ENCODE results near the gene EMX1. TPM values are rescaled to one million over a fixed set of nuclear protein-coding genes. Genes with fewer than 3 reads are reported as not detected.

Gene EMX1
- total RNA-seq, 1 donor from 2014 or later, result not detected

DNA sequence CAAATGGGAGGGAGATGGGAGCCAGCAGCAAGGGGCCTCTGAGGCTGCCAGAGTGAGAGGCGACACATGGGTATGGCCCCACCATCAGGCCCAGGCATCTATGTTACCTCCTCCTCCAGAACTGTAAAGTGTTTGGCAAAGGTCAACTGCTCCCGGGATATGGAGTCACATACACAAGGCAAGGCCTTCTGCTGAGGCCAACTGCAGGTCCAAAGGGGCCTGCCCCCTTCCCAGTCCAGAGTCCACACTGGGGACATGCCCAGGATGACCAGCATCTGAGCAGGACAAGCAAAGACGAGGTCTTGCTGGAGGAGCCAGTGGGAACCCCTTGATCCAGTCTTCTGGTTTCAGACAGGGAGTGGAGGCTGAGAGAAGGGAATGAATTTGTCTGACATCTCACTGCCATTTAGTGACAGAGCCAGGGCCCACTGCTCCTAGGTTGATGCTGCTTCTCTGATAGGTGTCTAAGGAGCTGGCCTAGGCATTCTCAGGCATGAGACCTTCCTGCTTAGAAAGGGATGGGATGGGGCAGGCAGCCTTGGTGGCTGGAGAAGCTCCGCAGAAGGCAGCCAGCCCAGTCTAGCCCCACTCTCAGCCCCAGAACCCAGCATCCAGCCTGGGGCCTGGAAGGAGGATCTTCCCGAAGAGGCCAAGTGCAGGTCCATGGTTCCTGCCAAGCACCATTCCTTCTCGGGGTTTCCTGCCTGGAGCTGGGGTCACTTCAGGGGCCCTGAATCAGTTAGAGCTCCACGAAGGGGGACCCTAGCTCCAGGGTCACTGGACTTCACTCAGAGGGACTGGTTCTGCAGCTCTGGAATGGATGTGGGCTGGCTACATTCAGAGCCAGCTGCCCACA, 26.4 kb downstream of the EMX1 start:
- Mint-ChIP-seq H3K36me3 (ENCODE audit: low read depth) (no peaks in the 10 kb centered on the region), H3K4me3 (ENCODE audit: low read depth) (no peak overlapping the region), H3K4me1 (ENCODE audit: low read depth) (no peaks in the 10 kb centered on the region), H3K27me3 (ENCODE audit: low read depth) (no peaks in the 10 kb centered on the region), H3K9me3 (no peaks in the 10 kb centered on the region), H3K27ac (no peak overlapping the region)
- no peak for DNase-seq (ENCODE audit: low spot score)
- intact Hi-C loops (cut with micrococcal nuclease), result no loop called here

DNA sequence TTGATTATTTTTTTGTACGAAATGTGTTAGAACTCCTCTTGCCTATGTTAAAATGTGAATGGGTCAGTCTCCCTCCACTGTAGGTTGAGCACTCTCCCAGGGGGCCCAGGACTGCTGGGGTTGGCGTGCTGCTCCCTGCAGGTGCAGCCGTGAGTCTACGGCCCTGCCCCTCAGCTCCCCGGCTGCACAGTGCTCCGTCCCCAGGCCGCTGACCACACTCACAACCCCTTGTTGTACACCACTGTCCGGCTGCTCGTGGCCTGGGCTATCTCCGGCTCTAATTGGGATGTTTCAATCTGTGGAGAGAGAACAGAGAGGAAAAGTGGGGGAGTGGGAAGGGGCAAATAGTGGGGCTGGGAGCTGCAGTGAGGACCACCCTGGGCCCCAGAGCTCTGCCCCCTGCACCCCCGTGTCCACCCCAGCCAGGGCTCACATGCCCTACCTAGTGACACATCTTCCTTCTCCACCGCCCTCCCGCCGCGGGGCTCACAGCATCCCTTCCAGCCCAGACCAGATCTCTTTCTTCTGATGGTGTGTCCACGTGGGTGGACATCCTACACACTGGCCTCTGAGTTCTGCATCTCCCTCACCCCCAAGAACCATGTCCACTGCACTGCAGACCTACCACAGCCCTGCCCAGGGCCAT, 27.6 kb downstream of the EMX1 start:
- no peak for DNase-seq (ENCODE audit: low spot score)
- no peaks in the 10 kb centered on the region for H3K9me3 Mint-ChIP-seq
- no peak overlapping the region for H3K27ac Mint-ChIP-seq
- H3K27me3 Mint-ChIP-seq (ENCODE audit: low read depth), result no peaks in the 10 kb centered on the region
- H3K4me1 Mint-ChIP-seq (ENCODE audit: low read depth), result no peaks in the 10 kb centered on the region
- no peak overlapping the region for H3K4me3 Mint-ChIP-seq (ENCODE audit: low read depth)
- intact Hi-C loops (cut with micrococcal nuclease), result no loop called here
- no peaks in the 10 kb centered on the region for H3K36me3 Mint-ChIP-seq (ENCODE audit: low read depth)

DNA sequence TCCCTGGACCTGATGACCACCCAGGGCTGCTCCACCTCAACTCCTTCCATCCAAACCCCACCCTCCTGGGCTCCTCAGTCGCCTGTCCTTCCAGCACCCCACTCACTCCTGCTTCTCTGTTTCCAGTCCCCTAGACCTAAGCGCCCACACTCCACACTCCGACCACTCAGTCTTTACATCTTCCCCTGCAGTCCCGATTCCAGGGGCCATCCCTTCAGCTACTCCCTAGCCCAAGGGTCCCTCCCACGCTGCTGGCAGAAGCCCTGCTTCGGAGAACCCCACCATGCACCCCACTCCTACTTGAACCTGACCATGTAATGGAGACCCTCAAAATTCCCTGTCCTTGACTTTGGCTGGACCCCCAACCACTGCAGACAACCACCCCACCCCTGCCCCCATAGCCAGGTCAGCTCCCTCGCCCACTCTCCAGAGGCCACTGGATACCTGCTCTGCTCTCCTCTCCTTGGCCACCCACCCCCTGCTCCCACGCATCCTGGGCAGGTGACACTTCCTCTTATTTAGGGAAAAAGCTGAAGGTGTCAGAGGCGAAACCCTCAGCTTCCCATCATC, 28.2 kb downstream of the EMX1 start:
- H3K9me3 Mint-ChIP-seq, result no peaks in the 10 kb centered on the region
- no peak overlapping the region for H3K27ac Mint-ChIP-seq
- no peaks in the 10 kb centered on the region for H3K36me3 Mint-ChIP-seq (ENCODE audit: low read depth)
- intact Hi-C loops (cut with micrococcal nuclease), result no loop called here
- no peak for DNase-seq (ENCODE audit: low spot score)
- H3K4me3 Mint-ChIP-seq (ENCODE audit: low read depth), result no peak overlapping the region
- H3K4me1 Mint-ChIP-seq (ENCODE audit: low read depth), result no peaks in the 10 kb centered on the region
- no peaks in the 10 kb centered on the region for H3K27me3 Mint-ChIP-seq (ENCODE audit: low read depth)

DNA sequence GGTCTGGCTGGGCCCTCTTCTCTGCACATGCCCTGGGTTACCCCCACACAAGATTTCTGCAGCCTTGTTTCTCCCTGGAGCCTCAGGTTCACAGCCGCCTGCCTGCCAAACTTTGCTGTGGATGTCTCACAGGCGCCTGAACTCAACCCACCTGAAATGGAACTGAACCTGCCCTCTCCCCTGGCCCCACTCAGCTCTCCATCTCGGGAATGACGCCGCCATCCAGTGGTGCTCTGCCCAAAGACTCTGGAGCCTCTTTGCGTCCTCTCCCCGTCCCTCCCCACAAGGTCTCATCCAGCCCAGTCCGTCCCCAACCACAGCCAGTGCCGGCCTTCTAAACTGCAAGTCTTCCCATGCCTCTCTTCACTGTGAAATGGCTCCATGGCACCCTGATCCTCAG, 29.1 kb downstream of the EMX1 start:
- Mint-ChIP-seq H3K4me3 (ENCODE audit: low read depth) (no peak overlapping the region), H3K4me1 (ENCODE audit: low read depth) (no peaks in the 10 kb centered on the region), H3K9me3 (no peaks in the 10 kb centered on the region), H3K27ac (no peak overlapping the region), H3K36me3 (ENCODE audit: low read depth) (no peaks in the 10 kb centered on the region), H3K27me3 (ENCODE audit: low read depth) (no peaks in the 10 kb centered on the region)
- intact Hi-C loops (cut with micrococcal nuclease), result no loop called here
- DNase-seq (ENCODE audit: low spot score), result no peak

DNA sequence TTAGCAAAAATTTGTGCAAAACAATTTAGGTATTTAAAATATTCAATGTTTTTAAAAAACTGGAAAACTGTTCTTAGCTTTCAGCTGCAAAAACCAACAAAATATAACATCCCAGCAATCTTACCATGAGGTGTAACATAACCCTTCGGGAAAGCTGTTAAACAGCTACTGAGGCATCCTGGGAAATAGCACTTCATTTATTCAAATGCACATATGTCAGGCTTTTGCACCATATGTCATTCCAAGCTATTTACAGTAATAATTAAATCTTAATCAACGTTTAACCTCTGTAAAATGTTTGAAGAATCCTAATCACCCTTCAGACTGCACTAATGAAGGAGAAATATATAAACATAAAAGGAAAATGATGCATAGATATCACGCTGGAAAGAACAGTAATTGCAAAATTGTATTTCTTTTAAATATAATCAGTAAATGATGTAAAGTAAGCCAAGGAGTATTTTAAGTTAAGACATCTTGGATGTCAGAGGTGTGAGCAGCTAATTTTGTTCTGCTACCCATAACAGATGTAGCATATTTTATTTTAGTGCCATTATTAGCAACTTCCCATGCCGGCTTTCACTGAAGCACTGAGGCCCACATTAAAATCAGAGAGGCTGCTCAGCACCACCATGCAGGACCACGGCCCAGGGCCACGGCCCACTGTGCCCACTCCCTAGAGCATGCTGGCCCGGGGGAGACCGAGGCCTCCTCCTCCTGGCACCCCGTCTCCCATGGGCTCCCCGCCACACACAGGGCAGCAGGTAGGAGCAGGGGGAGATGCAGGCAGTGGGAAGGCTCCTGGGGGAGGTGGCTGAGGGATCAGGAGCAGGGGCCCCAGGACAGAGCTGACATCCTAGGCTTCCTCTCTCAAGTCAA, 30.9 kb downstream of the EMX1 start:
- Mint-ChIP-seq H3K4me1 (ENCODE audit: low read depth) (peaks cover 3% of the 10 kb centered on the region), H3K4me3 (ENCODE audit: low read depth) (no peak overlapping the region), H3K36me3 (ENCODE audit: low read depth) (no peaks in the 10 kb centered on the region), H3K27me3 (ENCODE audit: low read depth) (no peaks in the 10 kb centered on the region), H3K27ac (no peak overlapping the region), H3K9me3 (no peaks in the 10 kb centered on the region)
- no peak for DNase-seq (ENCODE audit: low spot score)
- intact Hi-C loops (cut with micrococcal nuclease), result no loop called here

DNA sequence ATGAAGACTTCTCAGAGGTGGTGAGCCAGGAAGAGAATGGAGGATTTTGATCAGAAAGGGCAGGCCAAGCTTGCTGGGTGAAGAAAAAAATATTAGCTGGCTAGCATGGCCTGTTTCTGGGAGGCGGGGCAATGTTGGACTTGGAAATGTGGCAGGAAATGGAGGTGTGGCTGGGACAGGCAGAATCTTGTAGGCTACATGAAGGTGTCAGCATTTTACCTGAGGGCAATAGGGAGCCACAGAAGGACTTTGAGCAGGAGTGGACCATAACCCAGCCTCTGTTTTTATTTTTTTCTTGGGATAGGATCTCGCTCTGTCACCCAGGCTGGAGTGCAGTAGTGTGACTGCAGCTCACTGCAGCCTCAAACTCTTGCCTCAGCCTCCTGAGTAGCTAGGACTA, 31.7 kb downstream of the EMX1 start:
- no peak for DNase-seq (ENCODE audit: low spot score)
- Mint-ChIP-seq H3K4me3 (ENCODE audit: low read depth) (no peak overlapping the region), H3K27me3 (ENCODE audit: low read depth) (no peaks in the 10 kb centered on the region), H3K4me1 (ENCODE audit: low read depth) (peaks cover 12% of the 10 kb centered on the region), H3K27ac (no peak overlapping the region), H3K9me3 (no peaks in the 10 kb centered on the region), H3K36me3 (ENCODE audit: low read depth) (no peaks in the 10 kb centered on the region)
- intact Hi-C loops (cut with micrococcal nuclease), result no loop called here

DNA sequence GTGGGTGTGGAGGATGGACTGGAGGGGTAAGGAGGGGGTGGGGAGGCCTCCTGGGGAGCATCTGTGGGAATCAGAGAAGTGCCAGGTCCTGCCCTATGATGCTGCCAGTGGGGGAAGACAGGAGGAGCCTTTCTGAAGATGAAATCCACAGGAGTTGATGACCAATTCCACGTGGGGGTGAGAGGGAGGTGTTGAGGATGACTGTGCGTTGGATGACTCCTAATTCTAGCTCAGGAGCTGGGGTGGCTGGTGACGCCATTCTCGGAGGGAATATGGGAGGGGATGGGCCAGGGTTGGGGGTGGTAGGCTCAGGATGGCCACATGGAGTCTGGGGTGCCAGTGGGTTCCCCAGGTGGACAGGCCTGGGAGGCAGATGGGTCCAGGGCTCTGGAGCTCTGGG, 32.3 kb downstream of the EMX1 start:
- Mint-ChIP-seq H3K4me1 (ENCODE audit: low read depth) (peaks cover 17% of the 10 kb centered on the region), H3K27me3 (ENCODE audit: low read depth) (no peaks in the 10 kb centered on the region), H3K36me3 (ENCODE audit: low read depth) (no peaks in the 10 kb centered on the region), H3K27ac (no peak overlapping the region), H3K4me3 (ENCODE audit: low read depth) (no peak overlapping the region), H3K9me3 (no peaks in the 10 kb centered on the region)
- no peak for DNase-seq (ENCODE audit: low spot score)
- intact Hi-C loops (cut with micrococcal nuclease), result no loop called here

DNA sequence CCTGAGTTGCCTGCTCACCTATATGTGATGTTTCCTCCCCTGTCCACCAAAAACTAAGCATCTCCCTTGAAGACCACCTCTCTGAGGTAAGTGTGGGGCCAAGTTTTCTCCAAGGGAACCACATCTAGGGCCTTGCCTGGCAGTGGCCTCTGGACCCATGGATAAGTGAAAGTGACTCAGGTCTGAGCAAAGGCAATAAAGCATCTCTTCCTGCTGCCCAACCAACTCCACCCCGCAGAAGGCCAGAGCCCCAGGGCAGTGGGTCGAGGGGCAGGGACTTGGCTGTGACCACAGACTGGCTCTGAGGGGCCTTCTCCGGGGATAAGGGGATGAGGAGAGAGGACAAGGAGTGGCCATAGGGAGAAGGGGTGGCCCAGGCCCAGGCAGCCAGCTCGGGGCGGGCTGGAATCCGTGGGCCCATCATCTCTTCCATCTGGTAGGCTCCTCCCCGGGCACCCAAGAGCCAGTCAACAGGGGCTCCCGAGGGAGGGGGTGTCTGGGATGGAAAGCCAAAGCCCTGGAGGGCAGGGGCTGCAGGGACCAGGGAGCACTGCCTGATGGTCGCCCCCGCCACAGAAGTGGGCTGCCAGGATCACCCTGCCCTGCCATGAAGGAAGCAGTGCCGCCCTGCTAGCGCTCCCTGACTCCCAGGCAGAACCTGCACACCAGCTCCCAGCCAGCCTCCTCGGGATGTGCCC, 33.4 kb downstream of the EMX1 start:
- Mint-ChIP-seq H3K4me3 (ENCODE audit: low read depth) (no peak overlapping the region), H3K9me3 (no peaks in the 10 kb centered on the region), H3K27ac (no peak overlapping the region), H3K27me3 (ENCODE audit: low read depth) (no peaks in the 10 kb centered on the region), H3K36me3 (ENCODE audit: low read depth) (no peaks in the 10 kb centered on the region), H3K4me1 (ENCODE audit: low read depth) (peaks cover 21% of the 10 kb centered on the region)
- DNase-seq (ENCODE audit: low spot score), result no peak
- intact Hi-C loops (cut with micrococcal nuclease), result no loop called here

DNA sequence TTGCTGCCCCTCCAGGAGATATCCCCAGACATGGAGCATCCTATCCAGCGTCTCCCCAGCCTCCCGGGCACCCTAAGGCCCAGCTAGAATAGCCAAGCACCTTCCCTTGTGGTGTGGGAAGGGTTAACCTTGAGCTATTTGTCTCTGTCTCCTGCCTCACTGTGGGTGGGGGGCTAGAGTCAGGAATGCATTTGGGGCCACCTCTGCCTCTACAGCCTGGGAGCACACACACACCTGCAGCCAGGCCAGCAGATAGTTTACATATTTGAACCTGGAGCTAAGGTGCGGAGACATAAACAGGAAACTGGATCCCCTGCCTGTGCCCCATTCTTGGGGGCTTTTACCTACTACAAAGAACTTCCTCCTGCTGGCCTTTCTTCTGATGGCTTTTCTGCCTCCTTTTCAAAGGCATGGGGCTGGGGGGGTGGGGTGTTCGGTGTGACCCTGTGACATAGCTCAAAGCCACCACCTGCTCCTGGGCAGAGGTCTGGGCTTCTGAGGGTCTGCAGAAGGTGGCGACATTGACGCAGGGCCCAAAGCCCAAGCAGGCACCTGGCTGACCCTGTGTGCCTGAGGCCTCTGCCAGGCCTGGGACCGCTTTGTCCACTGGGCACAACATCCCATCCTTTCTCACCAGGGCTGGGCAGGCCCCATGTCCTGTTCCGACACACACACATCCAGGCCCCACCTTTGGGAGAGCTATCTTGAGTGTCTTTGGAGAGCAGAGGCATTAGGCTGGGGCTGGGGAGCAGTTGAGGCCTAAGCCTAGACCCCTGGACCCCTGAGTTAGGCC, 34.2 kb downstream of the EMX1 start:
- H3K27ac Mint-ChIP-seq, result no peak overlapping the region
- intact Hi-C loops (cut with micrococcal nuclease), result no loop called here
- peaks cover 21% of the 10 kb centered on the region for H3K4me1 Mint-ChIP-seq (ENCODE audit: low read depth)
- no peaks in the 10 kb centered on the region for H3K36me3 Mint-ChIP-seq (ENCODE audit: low read depth)
- no peak overlapping the region for H3K4me3 Mint-ChIP-seq (ENCODE audit: low read depth)
- no peak for DNase-seq (ENCODE audit: low spot score)
- no peaks in the 10 kb centered on the region for H3K9me3 Mint-ChIP-seq
- no peaks in the 10 kb centered on the region for H3K27me3 Mint-ChIP-seq (ENCODE audit: low read depth)

DNA sequence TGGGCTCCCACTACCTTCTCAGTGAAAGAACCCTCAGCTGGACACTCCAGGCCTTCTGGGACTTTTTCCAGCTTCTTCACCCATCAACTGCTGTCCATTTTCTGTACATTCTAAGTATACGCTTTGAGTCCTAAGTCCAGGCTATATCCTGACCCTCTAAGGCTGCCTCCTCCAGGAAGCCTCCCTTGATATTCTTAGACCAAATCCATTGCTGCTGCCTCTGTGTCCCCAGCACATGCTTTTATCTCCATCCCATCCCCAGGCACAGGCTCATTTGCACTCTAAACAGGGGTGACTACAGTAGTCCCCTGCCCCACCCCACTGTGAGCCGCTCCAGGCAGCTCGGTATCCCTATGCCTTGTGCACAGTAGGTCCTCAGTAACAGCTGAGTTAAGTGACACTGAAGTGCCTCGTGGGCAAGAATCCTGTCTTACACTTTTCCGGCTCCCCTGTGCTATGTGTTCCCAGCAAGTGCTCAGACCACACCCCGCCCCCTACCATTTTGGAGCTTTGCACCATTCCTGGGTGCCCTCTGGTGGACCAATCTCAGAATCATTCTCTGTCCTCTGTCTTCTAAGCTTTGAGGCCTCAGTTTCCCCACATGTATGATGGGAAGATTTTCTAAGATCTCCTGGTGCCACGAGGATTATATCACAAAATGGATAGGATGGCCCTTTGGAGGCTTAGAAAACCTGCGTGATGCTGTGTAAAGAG, 34.9 kb downstream of the EMX1 start:
- Mint-ChIP-seq H3K4me1 (ENCODE audit: low read depth) (peaks cover 21% of the 10 kb centered on the region), H3K4me3 (ENCODE audit: low read depth) (no peak overlapping the region), H3K9me3 (no peaks in the 10 kb centered on the region), H3K27me3 (ENCODE audit: low read depth) (no peaks in the 10 kb centered on the region), H3K36me3 (ENCODE audit: low read depth) (no peaks in the 10 kb centered on the region), H3K27ac (no peak overlapping the region)
- no peak for DNase-seq (ENCODE audit: low spot score)
- intact Hi-C loops (cut with micrococcal nuclease), result no loop called here

DNA sequence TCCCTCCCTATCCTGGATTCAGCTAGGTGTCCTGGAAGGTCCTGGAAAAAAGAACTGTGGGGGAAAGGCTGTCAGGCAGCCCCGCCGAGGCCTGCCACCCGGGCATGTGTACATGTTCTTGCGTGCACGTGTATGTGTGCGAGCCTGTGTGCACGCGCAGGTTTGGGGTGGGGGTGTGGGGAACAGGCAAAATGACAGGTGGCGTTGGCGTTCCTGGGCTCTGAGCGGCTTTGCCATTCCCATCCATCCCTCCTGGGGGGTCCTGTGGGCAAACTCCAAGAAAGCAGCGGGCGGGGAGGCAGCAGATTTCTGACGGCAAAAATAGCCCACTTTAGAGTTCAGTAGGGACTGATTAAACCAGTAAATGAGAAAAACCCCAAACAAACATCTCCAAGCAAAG, 35.6 kb downstream of the EMX1 start:
- H3K4me3 Mint-ChIP-seq (ENCODE audit: low read depth), result no peak overlapping the region
- H3K4me1 Mint-ChIP-seq (ENCODE audit: low read depth), result peaks cover 21% of the 10 kb centered on the region
- DNase-seq (ENCODE audit: low spot score), result no peak
- no peaks in the 10 kb centered on the region for H3K27me3 Mint-ChIP-seq (ENCODE audit: low read depth)
- H3K36me3 Mint-ChIP-seq (ENCODE audit: low read depth), result no peaks in the 10 kb centered on the region
- no peaks in the 10 kb centered on the region for H3K9me3 Mint-ChIP-seq
- no peak overlapping the region for H3K27ac Mint-ChIP-seq
- intact Hi-C loops (cut with micrococcal nuclease), result no loop called here

Data from activated T-helper 2 cell treated with anti-CD3 and anti-CD28 coated beads, Interferon-gamma antibody, Interleukin-2, Interleukin-4, amounts not matched to agents 10 μg/mL and 5 μg/mL and 100 μg/mL, durations not matched to agents 14 hours and 24 hours and 36 hours (primary cell).